ENCODE results near the gene PRMT1.

DNA sequence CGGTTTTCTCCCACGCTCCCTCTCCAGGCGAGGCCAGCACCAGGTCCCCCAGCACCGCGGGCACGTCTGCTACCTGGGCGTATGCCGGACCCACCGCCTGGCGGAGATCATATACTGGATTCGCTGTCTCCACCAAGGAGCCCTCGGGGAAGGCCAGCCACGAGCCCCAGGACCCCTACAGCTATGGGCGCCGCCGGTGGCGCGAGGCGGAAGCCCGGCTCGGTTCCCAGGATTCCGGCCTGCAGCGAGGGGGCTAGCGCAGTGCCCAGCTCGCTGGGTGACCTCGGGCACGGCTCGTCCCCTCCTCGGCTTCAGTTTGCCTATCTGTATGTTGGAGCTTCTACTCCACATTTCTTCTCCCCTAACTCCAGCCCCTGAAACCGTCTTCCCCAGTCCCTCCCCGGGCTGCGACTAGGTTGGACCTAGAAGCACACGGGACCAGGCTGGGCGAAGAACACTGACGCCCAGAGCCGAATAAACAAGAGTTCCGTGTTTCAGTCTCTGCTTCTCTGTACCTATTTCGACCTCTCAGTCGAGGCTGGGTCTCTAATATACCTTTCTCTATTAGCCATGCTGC lies 13.1 kb downstream of the PRMT1 start:
- TF ChIP-seq EZH2 (IDR thresholded peaks at IDR 0.05; ENCODE audit: insufficient read depth, low read length) (peak; percentile 8), CTCF (IDR thresholded peaks at IDR 0.05; ENCODE audit: insufficient read depth, low read depth, low read length) (no peak)

Data from astrocyte (in vitro differentiated cells and primary cell).